NOMO-1 treated with dmso at 0.1 percent for 144 hours (cell line): ENCODE measurements around the gene TBC1D13.
"Not testable (repeated sequence)": the region's sequence is repeated elsewhere in the genome, so short reads cannot be mapped to it uniquely, and the experiment has no call there.

Source experiments
- DNase-seq: peaks from one replicate; lab custom pipeline; 2025; ENCODE audit not compliant: unreplicated experiment; lab: John Stamatoyannopoulos, UW

TBC1D13 gene

DNA sequence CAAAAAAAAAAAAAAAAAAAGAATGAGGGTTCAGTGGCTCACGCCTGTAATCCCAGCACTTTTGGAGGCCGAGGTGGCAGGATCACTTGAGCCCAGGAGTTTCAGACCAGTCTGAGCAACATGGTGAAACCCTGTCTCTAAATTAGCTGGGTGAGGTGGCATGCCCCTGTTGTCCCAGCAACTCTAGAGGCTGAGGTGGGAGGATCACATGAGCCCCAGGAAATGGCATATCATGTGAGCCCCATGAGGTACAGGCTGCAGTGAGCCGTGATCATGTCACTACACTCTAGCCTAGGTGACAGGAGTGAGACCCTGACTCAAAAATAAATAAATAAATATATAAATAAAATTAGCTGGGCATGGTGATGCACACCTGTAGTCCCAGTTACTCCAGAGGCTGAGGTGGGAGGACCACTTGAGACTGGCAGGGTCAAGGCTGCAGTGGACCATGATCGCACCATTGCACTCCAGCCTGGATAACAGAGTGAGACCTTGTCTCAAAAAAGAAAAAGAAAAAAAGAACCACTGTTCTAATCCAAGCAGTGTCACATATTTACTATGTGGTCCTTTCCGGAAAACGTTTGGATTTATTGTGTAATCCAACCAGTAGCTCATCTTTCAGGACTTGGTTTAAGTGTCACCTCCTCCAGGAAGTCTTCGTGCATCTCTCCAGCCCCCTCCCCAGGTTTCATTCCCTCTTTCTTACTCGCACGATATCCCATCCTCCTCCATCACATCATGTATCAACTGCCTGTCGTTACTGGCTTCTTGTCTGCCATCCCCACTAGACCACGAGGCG is 54.8 kb downstream of the TBC1D13 start:
- no peak for DNase-seq

DNA sequence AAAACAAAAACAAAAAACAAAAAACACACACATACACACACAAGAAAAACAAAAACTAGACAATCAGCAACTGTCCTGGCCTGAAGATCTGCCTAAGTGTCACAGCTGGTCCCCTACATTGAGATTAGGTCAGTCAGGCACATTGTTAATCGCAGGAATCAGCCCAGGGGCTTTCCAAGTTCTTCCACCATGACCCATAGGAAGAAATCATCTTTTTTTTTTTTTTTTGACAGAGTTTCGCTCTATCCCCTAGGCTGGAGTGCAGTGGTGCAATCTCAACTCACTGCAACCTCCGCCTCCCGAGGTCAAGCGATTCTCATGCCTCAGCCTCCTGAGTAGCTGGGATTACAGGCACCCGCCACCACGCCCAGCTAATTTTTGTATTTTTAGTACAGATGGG is 56.1 kb downstream of the TBC1D13 start:
- DNase-seq, result not testable (repeated sequence)

DNA sequence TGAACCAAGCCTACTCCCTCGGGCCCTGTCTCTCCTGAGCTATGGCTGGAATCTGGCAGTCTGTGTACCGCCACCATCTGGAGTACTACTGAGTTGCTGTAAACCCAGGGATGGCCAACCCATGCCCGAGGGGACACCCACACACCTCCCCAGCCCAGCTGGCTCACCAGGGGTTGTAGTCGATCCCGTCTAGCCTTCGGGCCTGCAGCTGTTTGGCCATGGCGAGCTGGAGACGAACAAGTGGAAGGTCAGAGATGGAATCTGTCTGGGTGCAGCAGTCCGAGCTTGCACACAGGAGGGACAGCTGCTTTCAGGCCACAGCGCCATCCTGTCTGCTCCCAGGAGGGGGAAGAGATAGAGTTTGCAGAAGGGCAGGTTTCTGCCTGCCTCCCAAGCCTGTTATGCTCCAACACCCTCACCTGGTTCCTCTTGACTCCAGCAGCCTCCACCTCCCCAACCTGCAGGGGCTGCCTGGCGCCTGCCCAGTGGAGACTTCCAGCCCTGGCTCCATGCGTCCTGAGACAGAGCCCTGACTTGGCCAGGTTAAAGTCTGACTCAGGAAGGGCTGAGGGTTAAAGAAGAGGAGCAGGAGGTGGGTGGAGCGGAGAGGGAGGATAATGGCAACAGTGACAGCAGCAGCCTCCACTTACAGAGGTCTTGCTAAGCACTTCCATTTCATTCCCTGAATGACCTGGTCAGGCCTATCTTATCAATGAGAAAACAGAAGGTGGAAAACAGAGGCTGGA is 58.3 kb downstream of the TBC1D13 start:
- DNase-seq, result no peak

DNA sequence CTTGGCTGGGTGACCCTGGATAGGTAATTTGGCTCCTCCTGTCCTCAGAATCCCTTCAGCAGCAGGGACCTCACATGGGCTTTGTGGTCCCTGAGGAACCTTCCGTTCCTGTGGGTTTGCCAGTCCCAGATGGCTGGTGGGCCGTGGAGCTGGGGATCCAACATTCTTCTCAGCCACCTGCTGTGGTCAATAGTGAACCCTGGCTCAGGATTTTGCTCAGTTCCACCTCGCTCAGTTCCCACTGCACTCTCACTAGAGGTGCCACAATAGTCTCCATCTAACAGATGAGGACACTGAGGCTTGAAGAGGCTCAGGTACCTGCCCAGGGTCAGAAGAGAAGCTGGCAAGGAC is 59.6 kb downstream of the TBC1D13 start:
- DNase-seq, result no peak

DNA sequence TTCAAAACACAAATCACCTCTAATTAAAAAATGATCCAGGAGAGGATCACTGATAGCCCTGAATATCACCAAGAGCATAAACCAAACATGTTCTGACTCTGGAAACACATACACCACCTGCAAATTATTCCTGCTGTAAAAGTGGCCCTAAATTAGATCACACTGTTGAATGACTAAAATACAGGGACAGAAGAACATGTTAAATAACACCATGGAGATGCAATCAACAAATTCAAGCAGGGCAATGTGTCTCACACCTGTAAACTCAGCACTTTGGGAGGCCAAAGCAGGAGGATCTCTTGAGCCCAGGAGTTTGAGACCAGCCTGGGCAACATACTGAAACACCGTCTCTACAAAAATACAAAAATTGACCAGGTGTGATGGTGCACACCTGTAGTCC is 60.8 kb downstream of the TBC1D13 start:
- no peak for DNase-seq

DNA sequence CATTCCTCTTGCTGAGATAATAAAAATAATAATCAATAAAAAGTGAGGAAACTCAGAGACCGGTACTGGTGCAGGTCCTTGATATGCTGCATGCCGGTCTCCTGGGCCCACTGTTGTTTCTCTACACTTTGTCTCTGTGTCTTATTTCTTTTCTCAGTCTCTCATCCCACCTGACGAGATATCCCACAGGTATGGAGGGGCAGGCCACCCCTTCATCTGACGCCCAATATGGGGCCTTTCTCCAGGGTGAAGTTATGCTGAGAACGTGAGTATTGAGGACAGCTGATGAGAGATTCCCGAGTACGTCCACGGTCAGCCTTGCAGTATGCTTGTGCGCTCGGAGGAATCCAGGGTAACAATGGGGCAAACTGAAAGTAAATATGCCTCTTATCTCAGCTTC is 64.0 kb downstream of the TBC1D13 start:
- not testable (repeated sequence) for DNase-seq

DNA sequence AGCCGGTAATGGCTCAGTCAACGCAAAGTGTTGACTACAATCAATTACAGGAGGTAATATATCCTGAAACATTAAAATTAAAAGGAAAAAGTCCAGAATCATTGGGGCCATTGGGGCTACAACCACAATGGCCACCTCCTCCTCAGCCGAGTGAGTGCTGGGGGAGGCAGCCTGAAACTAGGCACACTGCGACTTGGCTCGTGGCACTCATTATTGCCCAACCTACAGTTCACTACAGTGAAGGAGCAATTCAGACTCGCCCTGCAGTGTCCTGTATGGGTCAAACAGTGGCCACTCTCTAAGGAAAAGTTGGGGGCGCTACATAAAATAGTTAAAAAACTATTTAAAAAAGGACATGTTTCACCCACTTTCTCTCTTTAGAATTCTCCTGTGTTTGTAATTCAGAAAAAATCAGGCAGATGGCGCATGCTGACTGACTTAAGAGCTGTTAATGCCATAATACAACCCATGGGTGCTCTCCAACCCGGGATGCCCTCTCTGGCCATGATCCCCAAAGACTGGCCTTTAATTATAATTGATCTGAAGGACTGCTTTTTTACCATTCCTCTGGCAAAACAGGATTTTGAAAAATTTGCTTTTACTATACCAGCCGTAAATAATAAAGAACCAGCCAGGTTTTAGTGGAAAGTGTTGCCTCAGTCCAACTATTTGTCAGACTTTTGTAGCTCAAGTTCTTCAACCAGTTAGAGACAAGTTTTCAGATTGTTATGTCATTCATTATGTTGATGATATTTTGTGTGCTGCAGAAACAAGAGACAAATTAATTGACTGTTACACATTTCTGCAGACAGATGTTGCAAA is 64.9 kb downstream of the TBC1D13 start:
- DNase-seq, result not testable (repeated sequence)

DNA sequence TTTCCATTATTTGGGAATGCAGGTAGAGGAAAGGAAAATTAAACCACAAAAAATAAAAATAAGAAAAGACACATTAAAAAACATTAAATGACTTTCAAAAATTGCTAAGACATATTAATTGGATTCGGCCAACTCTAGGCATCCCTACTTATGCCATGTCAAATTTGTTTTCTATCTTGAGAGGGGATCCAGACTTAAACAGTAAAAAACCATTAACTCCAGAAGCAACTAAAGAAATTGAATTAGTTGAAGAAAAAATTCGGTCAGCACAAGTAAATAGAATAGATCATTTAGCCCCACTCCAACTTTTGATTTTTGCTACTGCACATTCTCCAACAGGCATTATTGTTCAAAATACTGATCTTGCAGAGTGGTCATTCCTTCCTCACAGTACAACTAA is 65.6 kb downstream of the TBC1D13 start:
- not testable (repeated sequence) for DNase-seq

DNA sequence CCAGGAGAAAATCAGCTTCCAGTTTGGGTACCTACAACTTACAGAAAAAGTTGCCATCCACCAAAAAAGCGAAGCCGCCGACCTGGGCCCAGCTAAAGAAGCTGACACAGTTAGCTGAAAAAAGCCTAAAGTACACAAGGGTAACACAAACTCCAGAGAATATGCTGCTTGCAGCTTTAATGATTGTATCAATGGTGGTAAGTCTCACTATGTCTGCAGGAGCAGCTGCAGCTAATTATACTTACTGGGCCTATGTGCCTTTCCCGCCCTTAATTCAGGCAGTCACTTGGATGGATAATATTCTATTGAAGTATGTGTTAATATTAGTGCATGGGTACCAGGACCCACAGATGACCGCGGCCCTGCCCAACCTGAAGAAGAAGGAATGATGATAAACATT is 67.4 kb downstream of the TBC1D13 start:
- not testable (repeated sequence) for DNase-seq

DNA sequence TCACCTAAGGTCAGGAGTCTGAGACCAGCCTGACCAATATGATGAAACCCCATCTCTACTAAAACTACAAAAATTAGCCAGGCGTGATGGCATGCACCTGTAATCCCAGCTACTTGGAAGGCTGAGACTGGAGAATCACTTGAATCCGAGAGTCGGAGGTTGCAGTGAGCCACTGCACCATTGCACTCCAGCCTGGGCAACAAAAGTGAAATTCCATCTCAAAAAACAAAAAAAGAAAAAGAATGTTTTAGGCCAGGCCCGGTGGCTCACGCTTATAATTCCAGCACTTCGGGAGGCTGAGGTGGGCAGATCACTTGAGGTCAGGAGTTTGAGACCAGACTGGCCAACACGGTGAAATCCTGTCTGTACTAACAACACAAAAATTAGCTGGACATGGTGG is 71.4 kb downstream of the TBC1D13 start:
- DNase-seq, result not testable (repeated sequence)
